Measurements from ENCODE around the gene SIL1.
"Not testable (repeated sequence)": the region's sequence is repeated elsewhere in the genome, so short reads cannot be mapped to it uniquely, and the experiment has no call there.

Gene SIL1

GRCh38 chr5:139174382-139174781 is 23.8 kb downstream of the SIL1 start:
- not testable (repeated sequence) for DNase-seq

- DNase-seq, result no peak
These were observed 26.3 kb downstream of the SIL1 start for GRCh38 chr5:139171779-139172404.

- no peak for DNase-seq
These were observed 30.0 kb downstream of the SIL1 start for GRCh38 chr5:139167952-139168720.

- no peak for DNase-seq
These were observed 30.6 kb downstream of the SIL1 start for GRCh38 chr5:139167533-139167932.

GRCh38 chr5:139167063-139167462 is 31.1 kb downstream of the SIL1 start:
- DNase-seq, result no peak

GRCh38 chr5:139164897-139165296 is 33.3 kb downstream of the SIL1 start:
- DNase-seq, result not testable (repeated sequence)

- no peak for DNase-seq
These were observed 34.1 kb downstream of the SIL1 start for GRCh38 chr5:139164020-139164419.

GRCh38 chr5:139162448-139162847 is 35.7 kb downstream of the SIL1 start:
- no peak for DNase-seq

- no peak for DNase-seq
These were observed 39.4 kb downstream of the SIL1 start for GRCh38 chr5:139158791-139159190.

- DNase-seq, result no peak
These were observed 40.6 kb downstream of the SIL1 start for GRCh38 chr5:139157556-139157955.

GRCh38 chr5:139156814-139157213 is 41.4 kb downstream of the SIL1 start:
- DNase-seq, result no peak

- DNase-seq, result no peak
These were observed 42.8 kb downstream of the SIL1 start for GRCh38 chr5:139155333-139155732.

GRCh38 chr5:139151902-139152301 is 46.3 kb downstream of the SIL1 start:
- no peak for DNase-seq

- DNase-seq, result no peak
These were observed 47.7 kb downstream of the SIL1 start for GRCh38 chr5:139150367-139150999.

GRCh38 chr5:139149477-139150199 is 48.5 kb downstream of the SIL1 start:
- no peak for DNase-seq

GRCh38 chr5:139148986-139149385 is 49.2 kb downstream of the SIL1 start:
- no peak for DNase-seq

GRCh38 chr5:139148306-139148705 is 49.9 kb downstream of the SIL1 start:
- no peak for DNase-seq

- peak; percentile 82 for DNase-seq
These were observed 50.6 kb downstream of the SIL1 start for GRCh38 chr5:139147483-139148087.

GRCh38 chr5:139146809-139147482 is 51.2 kb downstream of the SIL1 start:
- no peak for DNase-seq

GRCh38 chr5:139141446-139142204 is 56.5 kb downstream of the SIL1 start:
- DNase-seq, result no peak

GRCh38 chr5:139140591-139141071 is 57.5 kb downstream of the SIL1 start:
- peak; percentile 69 for DNase-seq

Data from fibroblast of skin of scalp (primary cell).